Kidney tubule cell (primary cell): ENCODE data around the gene AKAP7.

Experiments used
- DNase-seq: peaks from one replicate; pipeline ENCODE4 v3.0.0-alpha.2; 2018; ENCODE audit warnings: low spot score

Gene AKAP7

GRCh38 chr6:131134220-131134979 lies 867 bp upstream of the AKAP7 start:
- no peak for DNase-seq

- no peak for DNase-seq
Measured at GRCh38 chr6:131134980-131135243, 355 bp upstream of the AKAP7 start.

GRCh38 chr6:131136021-131136786 lies 937 bp downstream of the AKAP7 start:
- no peak for DNase-seq

- no peak for DNase-seq
Measured at GRCh38 chr6:131139599-131139998, 4.3 kb downstream of the AKAP7 start.

- DNase-seq: no peak
Measured at GRCh38 chr6:131143319-131143718, 8.1 kb downstream of the AKAP7 start.

- no peak for DNase-seq
Measured at GRCh38 chr6:131146865-131147264, 11.6 kb downstream of the AKAP7 start.

GRCh38 chr6:131156411-131156810 lies 21.1 kb downstream of the AKAP7 start:
- DNase-seq: no peak

- DNase-seq: peak; percentile 32
Measured at GRCh38 chr6:131159578-131159977, 24.3 kb downstream of the AKAP7 start.

GRCh38 chr6:131160254-131160758 lies 25.0 kb downstream of the AKAP7 start:
- DNase-seq: no peak

GRCh38 chr6:131161987-131162386 lies 26.7 kb downstream of the AKAP7 start:
- no peak for DNase-seq

GRCh38 chr6:131163886-131164285 lies 28.6 kb downstream of the AKAP7 start:
- no peak for DNase-seq

GRCh38 chr6:131164506-131164905 lies 29.2 kb downstream of the AKAP7 start:
- DNase-seq: no peak

GRCh38 chr6:131167773-131168172 lies 32.5 kb downstream of the AKAP7 start:
- DNase-seq: no peak

GRCh38 chr6:131169613-131170012 lies 34.3 kb downstream of the AKAP7 start:
- no peak for DNase-seq

GRCh38 chr6:131172222-131172621 lies 37.0 kb downstream of the AKAP7 start:
- DNase-seq: peak; percentile 18

- peak; percentile 7 for DNase-seq
Measured at GRCh38 chr6:131173680-131174079, 38.4 kb downstream of the AKAP7 start.

- DNase-seq: no peak
Measured at GRCh38 chr6:131175564-131175963, 40.3 kb downstream of the AKAP7 start.

GRCh38 chr6:131177996-131178395 lies 42.7 kb downstream of the AKAP7 start:
- no peak for DNase-seq

GRCh38 chr6:131182991-131183425 lies 47.7 kb downstream of the AKAP7 start:
- DNase-seq: peak; percentile 17

- DNase-seq: no peak
Measured at GRCh38 chr6:131183427-131184095, 48.3 kb downstream of the AKAP7 start.

GRCh38 chr6:131191590-131191989 lies 56.3 kb downstream of the AKAP7 start:
- no peak for DNase-seq

- DNase-seq: no peak
Measured at GRCh38 chr6:131197716-131198115, 62.4 kb downstream of the AKAP7 start.
